Measurements from ENCODE around the gene GYPB.
"Not testable (repeated sequence)": the region's sequence is repeated elsewhere in the genome, so short reads cannot be mapped to it uniquely, and the experiment has no call there.

- not testable (repeated sequence) for TF ChIP-seq CTCF, POLR2A (IDR thresholded peaks at IDR 0.05)
These were observed 1.9 kb downstream of the GYPB start for GRCh38 chr4:144017271-144017670.
